NK-92 (cell line): ENCODE data around the gene BRMS1.

ENCODE experiments used
- DNase-seq: peaks from one replicate; lab custom pipeline; 2025; ENCODE audit not compliant: unreplicated experiment; lab: John Stamatoyannopoulos, UW

The BRMS1 gene

GRCh38 chr11:66287889-66288670 is 56.8 kb downstream of the BRMS1 start:
- DNase-seq: no peak
